DMS114 treated with DMSO at 0.1 percent for 48 hours (cell line): ENCODE results near the gene PTPRN2.

Experiments
- DNase-seq: peaks from one replicate; lab custom pipeline; 2025; ENCODE audit not compliant: unreplicated experiment; lab: John Stamatoyannopoulos, UW

The PTPRN2 gene

DNA sequence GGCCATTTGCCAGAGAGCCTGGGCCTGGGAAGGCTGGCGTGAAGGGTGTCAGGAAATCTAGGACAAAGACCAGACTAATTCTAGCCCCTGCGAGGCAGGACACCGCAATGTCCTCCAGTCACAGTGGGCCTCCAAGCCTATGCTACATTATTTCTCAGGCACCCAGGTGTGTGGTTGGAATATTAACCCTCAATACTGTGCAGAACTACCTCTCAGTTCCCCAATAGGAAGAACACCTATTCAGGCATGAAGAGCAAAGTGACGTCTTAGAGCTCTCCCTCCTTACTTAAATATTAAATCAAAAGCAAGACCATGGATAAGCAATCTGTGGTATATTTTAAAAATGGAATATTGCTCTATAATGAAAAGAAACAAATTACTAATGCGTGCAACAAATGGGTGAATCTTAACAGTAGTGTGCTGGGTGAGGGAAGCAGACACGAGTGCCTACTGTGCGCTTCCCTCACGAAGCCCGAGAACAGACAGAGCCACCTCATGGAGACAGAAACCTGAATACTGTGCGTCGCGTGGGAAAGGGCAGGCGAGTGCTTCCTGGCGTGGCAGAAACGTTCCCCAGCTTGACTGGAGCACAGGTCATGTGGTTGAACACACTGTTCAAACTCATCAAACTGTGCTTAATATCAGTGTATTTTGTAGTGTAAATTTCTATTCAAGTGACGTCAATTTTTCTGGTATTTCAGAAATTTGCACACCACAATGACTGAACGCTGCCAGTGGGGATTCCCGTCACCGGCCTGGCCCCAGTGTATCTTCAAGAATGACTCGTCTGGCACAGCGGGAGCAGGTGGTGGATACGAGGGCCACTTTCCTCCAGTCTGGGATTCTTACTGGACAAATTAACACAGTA, 15.5 kb upstream of the PTPRN2 start:
- no peak for DNase-seq

DNA sequence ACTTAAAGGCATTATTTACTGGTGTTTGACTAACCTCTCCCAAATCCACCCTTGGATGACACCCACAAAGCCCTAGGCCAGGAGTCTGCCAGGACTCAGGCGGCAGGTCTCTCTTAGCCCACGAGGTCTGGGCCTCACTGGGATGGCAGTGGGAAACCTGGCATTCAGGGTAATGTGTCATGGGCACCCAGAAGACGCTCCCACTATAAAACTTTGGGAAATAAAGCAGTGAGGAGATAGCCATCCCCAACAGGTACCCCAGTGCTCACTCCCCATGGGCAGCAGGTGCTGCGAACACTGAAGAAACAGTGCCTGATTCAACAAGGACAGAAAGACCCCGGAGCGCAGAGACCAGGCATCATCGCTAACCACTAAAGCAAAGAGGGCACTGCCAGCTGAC, 14.4 kb upstream of the PTPRN2 start:
- DNase-seq = no peak

DNA sequence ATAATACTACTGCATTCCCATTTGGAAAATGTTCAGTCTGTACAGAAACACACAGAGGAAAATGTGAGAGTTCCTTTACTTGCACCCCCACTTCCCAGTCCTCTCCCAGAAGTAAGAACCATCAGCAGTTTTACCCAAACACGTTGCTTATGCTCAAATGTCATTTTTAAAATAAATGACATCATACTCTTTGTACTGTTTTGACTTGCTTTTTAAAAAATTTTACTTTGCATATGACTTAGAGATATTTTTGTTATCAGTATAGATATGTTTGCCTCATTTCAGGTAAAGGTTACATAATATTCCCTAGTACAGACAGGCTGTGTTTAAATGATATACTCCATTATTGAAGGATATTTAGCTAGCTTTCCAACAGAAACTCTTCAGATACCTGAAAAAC, 13.5 kb upstream of the PTPRN2 start:
- no peak for DNase-seq

DNA sequence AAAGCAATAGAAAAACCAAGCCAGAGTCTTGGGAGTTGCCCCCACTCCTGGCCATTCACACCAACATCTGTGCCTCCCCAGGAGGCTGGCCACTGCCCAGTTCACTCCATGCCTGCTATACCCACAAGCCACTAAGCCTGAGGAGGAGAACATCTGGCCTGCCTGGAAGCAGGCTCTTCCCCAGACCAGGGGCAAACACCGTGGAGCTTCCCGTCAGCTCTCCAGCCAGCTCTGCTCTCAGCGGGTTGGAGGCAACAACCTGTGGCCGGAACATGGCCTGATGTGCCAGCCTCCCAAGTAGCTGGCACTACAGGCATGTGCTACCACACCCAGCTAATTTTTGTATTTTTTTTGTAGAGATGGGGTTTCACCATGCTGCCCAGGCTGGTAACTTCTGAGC, 9.1 kb upstream of the PTPRN2 start:
- DNase-seq = no peak

- DNase-seq = no peak
Observed at GRCh38 chr7:158596309-158596708, 8.7 kb upstream of the PTPRN2 start.

- DNase-seq = no peak
Observed at GRCh38 chr7:158595068-158595467, 7.4 kb upstream of the PTPRN2 start.

DNA sequence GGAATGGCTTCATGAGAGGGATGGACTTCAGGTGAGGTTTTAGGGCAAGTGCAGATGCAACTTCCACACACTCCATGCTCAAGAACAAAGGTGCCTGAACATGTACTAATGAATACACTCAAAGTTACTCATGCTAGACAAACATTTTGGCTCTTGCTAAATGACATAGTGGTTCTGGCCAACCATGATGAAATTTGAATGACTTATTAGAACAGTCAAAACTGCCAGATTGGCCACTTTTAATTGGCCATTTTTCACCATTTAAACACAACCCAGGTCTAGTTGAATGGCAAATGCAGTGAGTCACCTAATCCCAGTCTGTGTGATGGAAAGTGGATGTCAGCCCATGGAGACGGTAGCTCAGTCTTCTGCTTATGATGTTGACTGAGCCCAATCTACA, 4.9 kb upstream of the PTPRN2 start:
- DNase-seq = no peak

DNA sequence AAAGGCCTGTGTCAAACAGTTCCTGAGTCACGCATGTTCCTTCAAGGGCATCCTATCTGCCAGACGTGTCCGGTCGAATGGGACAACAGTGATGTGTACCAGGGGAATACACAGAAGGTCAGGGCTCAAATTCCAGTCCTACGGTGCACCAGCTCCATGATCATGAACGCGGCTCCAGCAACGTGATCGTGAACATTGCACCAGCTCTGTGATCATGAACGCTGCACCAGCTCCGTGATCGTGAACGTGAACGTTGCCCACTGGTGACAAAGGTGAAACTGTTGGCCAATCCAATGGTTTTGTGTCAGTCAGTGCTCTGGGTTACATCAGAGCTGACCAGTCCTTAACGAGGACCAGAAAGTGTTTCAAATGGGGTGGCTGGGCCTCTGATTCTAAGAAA, 4.3 kb upstream of the PTPRN2 start:
- no peak for DNase-seq

DNA sequence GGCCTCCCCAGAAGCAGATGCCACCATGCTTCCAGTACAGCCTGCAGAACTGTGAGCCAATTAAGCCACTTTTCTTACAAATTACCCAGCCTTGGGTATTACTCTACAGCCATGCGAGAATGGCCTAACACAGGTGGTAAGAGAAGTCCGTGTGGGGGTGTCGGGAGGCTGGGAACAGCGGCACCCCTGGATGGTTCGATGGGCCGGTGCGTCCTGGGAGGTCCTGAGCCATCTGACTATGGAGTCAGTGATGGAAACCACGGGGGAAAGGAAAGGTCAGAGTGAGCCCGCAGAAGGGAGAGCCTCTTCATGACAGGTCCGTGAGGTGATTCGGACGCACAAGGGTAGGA, 2.5 kb upstream of the PTPRN2 start:
- DNase-seq = no peak

DNA sequence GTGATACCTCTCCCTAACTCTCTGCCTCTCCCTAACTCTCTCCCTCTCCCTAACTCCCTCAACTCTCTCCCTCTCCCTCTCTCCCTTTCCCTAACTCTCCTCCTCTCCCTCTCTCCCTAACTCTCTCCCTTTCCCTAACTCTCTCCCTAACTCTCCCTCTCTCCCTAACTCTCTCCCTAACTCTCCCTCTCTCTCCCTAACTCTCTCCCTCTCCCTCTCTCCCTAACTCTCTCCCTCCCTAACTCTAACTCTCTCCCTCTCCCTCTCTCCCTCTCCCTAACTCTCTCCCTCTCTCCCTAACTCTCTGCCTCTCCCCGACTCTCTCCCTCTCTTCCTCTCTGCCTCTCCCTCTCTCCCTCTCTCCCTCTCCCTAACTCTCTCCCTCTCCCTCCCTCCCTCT, 2.0 kb upstream of the PTPRN2 start:
- no peak for DNase-seq

- no peak for DNase-seq
Observed at GRCh38 chr7:158588878-158589442, 1.3 kb upstream of the PTPRN2 start.

DNA sequence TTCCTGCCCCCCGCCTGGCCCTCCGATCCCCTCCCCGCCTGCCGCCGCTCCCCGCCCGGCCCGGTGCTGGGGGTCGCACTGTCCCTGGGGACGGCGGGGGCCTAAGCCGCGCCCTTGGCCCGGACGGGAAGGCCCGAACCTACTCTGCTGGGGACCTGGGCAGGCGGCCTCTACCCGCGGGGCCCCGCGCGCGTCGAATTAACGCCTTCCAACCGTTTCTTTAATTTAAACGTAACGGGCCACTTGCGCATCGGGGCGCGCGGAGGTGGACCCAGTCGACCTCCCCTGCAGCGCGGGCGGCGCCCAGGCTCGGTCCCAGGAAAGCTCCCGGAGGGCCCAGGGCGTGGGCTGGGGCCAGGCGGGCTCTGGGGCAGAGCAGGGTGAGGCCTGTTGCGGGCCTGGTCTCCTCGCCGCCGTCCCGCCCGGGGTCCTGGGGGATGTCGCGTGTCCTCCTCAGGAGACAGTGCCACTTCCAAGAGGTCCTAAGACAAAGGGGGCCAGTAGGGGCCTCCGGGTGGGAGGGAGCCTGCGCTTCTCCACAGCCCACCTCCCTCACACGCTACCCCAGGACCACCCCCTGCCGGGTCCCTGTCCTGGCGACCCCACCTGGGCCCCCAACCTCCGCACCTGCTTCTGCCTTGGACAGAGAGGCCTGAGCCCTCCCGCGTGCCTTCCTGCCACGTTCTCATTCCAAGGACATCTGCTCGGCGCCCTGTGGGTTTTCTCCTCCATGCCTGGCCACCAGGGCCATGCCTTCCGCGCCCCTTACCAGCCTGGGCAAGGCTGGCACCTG, 658 bp upstream of the PTPRN2 start:
- DNase-seq = no peak

DNA sequence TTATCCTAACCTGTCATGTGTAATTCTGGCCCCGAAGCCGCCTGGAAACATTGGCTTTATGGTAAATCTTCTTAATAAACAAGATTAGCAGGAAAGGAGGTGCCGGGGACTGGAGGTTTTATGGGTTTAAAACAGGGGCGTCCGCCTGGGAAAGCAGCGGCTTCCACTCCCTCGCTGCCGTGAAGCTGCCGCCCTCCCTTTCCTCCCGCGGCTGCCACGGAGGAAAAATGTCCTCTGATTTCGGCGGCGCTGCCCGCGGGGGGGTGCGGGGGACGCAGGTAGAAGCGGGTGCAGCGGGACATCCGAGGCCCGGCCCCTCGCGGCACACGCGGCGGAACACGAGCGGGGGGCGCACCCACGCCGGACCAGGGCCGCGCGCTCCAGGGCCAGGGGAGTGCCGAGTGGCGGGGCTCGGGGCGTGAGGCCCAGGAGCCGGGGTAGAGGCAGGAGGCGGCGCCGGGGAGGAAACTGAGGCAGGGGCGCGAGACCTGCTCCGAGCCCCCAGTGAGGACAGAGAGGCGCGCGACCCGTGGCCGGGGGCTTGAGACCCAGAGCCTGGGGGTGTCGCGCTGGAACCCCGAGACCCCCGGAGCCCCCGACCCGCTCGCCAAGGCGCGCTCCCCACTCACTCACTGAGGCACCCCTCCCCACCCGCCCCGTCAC, 993 bp downstream of the PTPRN2 start:
- DNase-seq = no peak

DNA sequence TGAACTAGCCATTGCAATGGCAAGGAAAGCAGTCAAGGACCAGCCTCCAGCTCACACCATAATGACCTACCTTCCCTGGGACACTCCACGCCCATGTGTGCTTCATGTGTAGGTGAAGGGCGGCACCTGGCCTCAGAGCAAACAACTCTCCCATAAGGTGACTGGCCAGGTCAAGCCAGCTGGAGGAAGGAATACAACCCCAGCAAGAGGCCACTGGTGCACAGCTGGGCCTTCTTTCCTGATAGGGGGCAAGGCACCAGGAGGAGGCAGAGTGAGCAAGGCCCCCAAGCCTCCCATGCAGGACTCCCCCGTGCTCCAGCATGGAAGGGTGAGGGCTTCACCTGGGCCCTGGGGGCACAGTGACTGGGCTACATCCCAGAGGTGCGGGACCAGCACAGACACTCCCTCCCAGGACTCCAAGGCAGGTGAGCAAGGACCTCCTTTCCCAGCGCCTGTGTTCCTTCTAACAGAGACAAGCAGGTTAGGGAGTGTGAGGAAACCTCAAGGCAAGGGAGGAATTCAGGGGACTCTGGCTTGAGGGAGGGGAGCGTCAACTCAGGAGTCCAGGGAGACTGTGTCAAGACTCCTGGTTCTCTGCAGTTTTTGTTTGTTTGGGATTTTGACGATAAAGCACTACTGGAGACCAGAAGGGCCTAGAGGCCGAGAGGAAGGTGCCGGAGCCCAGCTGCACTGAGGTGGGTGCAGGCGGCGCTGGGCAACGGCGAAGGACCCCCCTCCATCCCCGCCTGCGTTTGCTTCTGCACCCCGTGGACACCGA, 1.7 kb downstream of the PTPRN2 start:
- no peak for DNase-seq

DNA sequence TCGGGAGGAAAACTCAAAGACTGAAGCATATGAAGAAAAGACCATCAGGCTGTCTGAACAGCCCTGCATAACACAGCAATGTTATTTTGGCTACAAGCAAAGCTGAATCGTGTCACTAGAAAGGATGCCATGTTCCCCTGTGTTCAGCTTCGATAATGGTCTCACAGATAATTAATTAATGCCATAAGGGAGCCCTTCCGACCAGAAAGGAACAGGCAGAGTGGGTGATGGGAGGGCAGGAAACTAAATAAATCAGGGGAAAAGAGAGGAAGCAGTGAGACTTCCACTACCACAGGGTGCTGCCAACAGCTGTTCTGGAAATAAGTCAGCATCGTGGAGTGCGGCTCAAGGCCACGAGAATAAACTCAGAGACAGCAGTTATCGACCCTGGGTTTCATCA, 3.2 kb downstream of the PTPRN2 start:
- DNase-seq = no peak

DNA sequence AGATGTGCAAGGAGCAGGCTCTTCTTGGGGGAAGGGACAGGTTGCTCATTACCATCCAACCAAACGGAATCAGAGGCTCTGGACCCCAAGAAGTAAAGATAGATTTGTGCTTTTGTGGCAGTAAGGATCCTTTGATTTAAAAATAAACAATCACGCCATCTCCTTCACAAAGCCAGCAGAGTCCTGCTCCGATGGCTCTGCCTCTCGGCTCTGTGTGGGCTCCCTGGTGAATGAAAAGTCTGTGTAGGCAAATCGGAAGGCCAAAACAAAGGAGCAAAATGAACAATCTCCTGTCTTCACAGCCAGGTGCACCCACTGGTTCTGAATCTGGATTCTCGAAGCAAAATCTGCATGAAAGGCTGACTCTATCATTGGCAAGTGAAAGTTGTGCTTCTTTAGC, 3.8 kb downstream of the PTPRN2 start:
- no peak for DNase-seq

DNA sequence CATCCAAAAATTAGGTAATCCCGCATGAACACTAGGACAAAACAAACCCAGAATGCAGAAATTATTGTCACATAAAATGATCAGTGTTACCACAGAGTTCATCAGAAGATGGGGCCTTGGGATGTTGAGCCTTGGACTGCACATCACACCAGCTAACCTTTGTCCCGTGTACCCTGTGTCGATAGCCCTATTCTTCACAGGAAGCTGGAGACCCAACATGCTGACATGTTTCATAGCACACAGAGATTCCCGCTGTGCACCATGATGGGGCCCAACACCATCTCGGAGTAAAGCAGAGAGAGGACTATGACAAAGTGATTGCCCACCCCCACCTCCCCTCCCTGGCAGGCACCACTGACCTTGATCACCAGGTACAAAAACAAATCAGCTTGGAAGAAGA, 4.5 kb downstream of the PTPRN2 start:
- DNase-seq = no peak

- DNase-seq = no peak
Observed at GRCh38 chr7:158582089-158582456, 5.5 kb downstream of the PTPRN2 start.

DNA sequence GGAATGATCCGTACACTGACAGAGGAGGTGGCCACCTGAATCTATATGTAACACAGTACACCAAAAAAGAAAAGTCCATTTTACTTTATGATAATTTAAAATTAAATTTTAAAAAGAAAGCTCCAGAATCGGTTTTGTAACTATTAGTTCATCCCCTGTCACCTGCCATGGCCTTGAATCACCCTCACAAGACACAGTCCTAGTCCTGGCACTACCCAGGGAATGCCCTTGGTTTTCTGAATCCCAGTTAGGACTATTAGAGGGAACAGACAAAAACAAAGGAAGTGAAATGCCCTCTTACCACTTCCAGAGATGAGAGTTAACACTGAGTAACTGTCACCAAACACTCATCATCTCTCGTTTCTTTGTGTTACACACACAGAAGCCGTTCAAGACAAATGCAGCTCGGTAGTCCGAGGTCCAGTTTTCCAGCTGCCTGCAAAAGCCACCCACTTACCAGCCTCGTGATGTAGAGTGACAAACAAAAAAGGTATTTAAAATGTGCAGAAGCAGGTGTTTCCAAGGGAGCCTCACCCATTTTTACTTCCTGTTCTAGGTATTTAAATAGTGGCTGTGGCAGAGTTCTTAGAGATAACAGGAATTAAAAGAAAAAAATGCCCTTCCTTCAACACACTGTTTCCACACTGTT, 6.1 kb downstream of the PTPRN2 start:
- no peak for DNase-seq
